GM19468 (cell line): Measurements from ENCODE around the gene HCFC1.
A peak's percentile ranks its signal among the peaks of the same experiment; 100 is the strongest.

Source experiments
- ATAC-seq: cut with Tn5 transposase; IDR thresholded peaks from one replicate; pipeline ENCODE4 v1.9.1; 2021; ENCODE audit warnings: mild to moderate bottlenecking, moderate library complexity, moderate number of reproducible peaks; ENCODE audit not compliant: unreplicated experiment; ENCODE audit errors: extremely low read depth

HCFC1 gene

GRCh38 chrX:153945956-153946943 is 25.4 kb downstream of the HCFC1 start:
- no peak for ATAC-seq

GRCh38 chrX:153944800-153945150 is 26.8 kb downstream of the HCFC1 start:
- no peak for ATAC-seq

- no peak for ATAC-seq
These were observed 27.3 kb downstream of the HCFC1 start, which contains the start of gene RENBP for GRCh38 chrX:153944140-153944799. RENBP (minus strand) TSS chrX:153944643; CDS start chrX:153944610, 33 bp downstream.

- ATAC-seq, result no peak
These were observed 30.0 kb downstream of the HCFC1 start for GRCh38 chrX:153941336-153942252.

GRCh38 chrX:153939573-153939972 is 32.0 kb downstream of the HCFC1 start:
- ATAC-seq, result no peak

GRCh38 chrX:153938226-153938786 is 33.3 kb downstream of the HCFC1 start:
- no peak for ATAC-seq

GRCh38 chrX:153937056-153937455 is 34.6 kb downstream of the HCFC1 start:
- no peak for ATAC-seq

- ATAC-seq, result peak; percentile 8
These were observed 36.2 kb downstream of the HCFC1 start for GRCh38 chrX:153935326-153935851.

GRCh38 chrX:153934762-153935325 is 36.8 kb downstream of the HCFC1 start, which contains the start of gene NAA10:
NAA10 (minus strand) TSS chrX:153935037; CDS start chrX:153934904, 133 bp downstream.
- ATAC-seq, result peak; percentile 67

GRCh38 chrX:153934148-153934761 is 37.4 kb downstream of the HCFC1 start:
- no peak for ATAC-seq

GRCh38 chrX:153933748-153934147 is 37.9 kb downstream of the HCFC1 start:
- no peak for ATAC-seq

GRCh38 chrX:153932220-153932915 is 39.2 kb downstream of the HCFC1 start:
- no peak for ATAC-seq

GRCh38 chrX:153931748-153932147 is 39.9 kb downstream of the HCFC1 start:
- no peak for ATAC-seq

- ATAC-seq, result no peak
These were observed 40.5 kb downstream of the HCFC1 start for GRCh38 chrX:153931151-153931550.

- no peak for ATAC-seq
These were observed 41.4 kb downstream of the HCFC1 start for GRCh38 chrX:153930011-153930910.

GRCh38 chrX:153929576-153929975 is 42.0 kb downstream of the HCFC1 start:
- no peak for ATAC-seq

GRCh38 chrX:153928846-153929245 is 42.8 kb downstream of the HCFC1 start:
- ATAC-seq, result no peak
